NT2/D1 (cell line): Measurements from ENCODE around the gene PDE4B.

Source experiments
- YY1 ChIP-seq: IDR thresholded peaks from 2 replicates; pipeline ENCODE4 v1.6.1; 2011; ENCODE audit not compliant: insufficient read length, insufficient read depth
- ZNF274 ChIP-seq: IDR thresholded peaks from 2 replicates; pipeline ENCODE4 v1.6.1; 2011; ENCODE audit warnings: mild to moderate bottlenecking, low read depth, low read length

- TF ChIP-seq ZNF274 (no peak), YY1 (no peak)
These were observed 608.5 kb downstream of the PDE4B start for GRCh38 chr1:66401244-66401643.
